Astrocyte (in vitro differentiated cells and primary cell): ENCODE results near the gene RTEL1.

Experiments used
- CTCF ChIP-seq: IDR thresholded peaks from 2 replicates; pipeline ENCODE4 v1.5.1; 2011; ENCODE audit warnings: low read depth, mild to moderate bottlenecking, inconsistent platforms, low read length, moderate library complexity; ENCODE audit not compliant: insufficient read depth
- EZH2 ChIP-seq: IDR thresholded peaks from 2 replicates; pipeline ENCODE4 v1.6.1; 2012; ENCODE audit warnings: mild to moderate bottlenecking, low read length, inconsistent platforms; ENCODE audit not compliant: insufficient read depth

DNA sequence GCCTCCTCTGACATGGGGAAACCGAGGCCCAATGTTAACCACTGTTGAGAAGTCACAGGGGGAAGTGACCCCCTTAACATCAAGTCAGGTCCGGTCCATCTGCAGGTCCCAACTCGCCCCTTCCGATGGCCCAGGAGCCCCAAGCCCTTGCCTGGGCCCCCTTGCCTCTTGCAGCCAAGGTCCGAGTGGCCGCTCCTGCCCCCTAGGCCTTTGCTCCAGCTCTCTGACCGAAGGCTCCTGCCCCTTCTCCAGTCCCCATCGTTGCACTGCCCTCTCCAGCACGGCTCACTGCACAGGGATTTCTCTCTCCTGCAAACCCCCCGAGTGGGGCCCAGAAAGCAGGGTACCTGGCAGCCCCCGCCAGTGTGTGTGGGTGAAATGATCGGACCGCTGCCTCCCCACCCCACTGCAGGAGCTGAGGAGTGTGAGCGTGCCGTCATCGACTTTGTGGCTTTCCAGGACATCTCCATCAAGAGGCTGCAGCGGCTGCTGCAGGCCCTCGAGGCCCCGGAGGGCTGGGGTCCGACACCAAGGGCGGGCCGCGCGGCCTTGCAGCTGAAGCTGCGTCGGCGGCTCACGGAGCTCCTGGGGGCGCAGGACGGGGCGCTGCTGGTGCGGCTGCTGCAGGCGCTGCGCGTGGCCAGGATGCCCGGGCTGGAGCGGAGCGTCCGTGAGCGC is 39.9 kb downstream of the RTEL1 start:
- TF ChIP-seq CTCF (no peak), EZH2 (no peak)
